Nasal cavity respiratory epithelium epithelial cell of viscerocranial mucosa (primary cell): ENCODE results near the gene VAMP2. TPM values are rescaled to one million over a fixed set of nuclear protein-coding genes. Genes with fewer than 3 reads are reported as not detected.

ENCODE experiments used
- total RNA-seq: library from RNA; depleted of rRNA; stranded (reverse); fragments of >200 nt; gene quantifications from 2 replicates; pipeline ENCODE4 v1.2.3, GENCODE V29; 2014

Gene VAMP2
- 3.8 and 4.4 TPM in 2 replicates for total RNA-seq

GRCh38 chr17:8162233-8162996 is at the start of gene VAMP2:
TSS of gene VAMP2 (minus strand) at chr17:8162948. CDS start at chr17:8162879, 69 bp downstream.

GRCh38 chr17:8209907-8210760 is 47.4 kb upstream of the VAMP2 start, which contains the start of gene AURKB:
TSS of gene AURKB (minus strand) at chr17:8210575. CDS start at chr17:8210224, 351 bp downstream.

GRCh38 chr17:8189711-8190477 is 27.1 kb upstream of the VAMP2 start, which contains the start of gene BORCS6:
TSS of gene BORCS6 (minus strand) at chr17:8190180. CDS start at chr17:8190140, 40 bp downstream.

GRCh38 chr17:8176197-8176940 is 13.6 kb upstream of the VAMP2 start, which contains the start of gene TMEM107:
TSS of gene TMEM107 (minus strand) at chr17:8176380. CDS start at chr17:8176286, 94 bp downstream.

GRCh38 chr17:8152112-8152775 is 10.5 kb downstream of the VAMP2 start, which contains the start of gene PER1:
TSS of gene PER1 (minus strand) at chr17:8152404. CDS start at chr17:8150706, 1,698 bp downstream.

GRCh38 chr17:8123695-8124349 is 38.9 kb downstream of the VAMP2 start, which contains the start of gene HES7:
TSS of gene HES7 (minus strand) at chr17:8124106. CDS start at chr17:8124084, 22 bp downstream.

GRCh38 chr17:8117980-8118768 is 44.6 kb downstream of the VAMP2 start, which contains the start of gene ALOXE3:
TSS of gene ALOXE3 (minus strand) at chr17:8118514. CDS start at chr17:8117990, 524 bp downstream.

Other genes with a start within 250 kb of the VAMP2 start
- gene RNF227, start 246.7 kb downstream of the VAMP2 start, total RNA-seq = 12.6 and 15.2 TPM in 2 replicates
- under 0.01 and 0.21 TPM in 2 replicates for gene KCNAB3, start 233.1 kb downstream of the VAMP2 start, total RNA-seq
- gene TRAPPC1, start 231.0 kb downstream of the VAMP2 start, total RNA-seq = 26.7 and 47.7 TPM in 2 replicates
- gene CNTROB, start 230.7 kb downstream of the VAMP2 start, total RNA-seq = 12.0 and 18.7 TPM in 2 replicates
- gene GUCY2D, start 160.3 kb downstream of the VAMP2 start, total RNA-seq = 0.28 TPM in 1 of 2 replicates, not detected in the other
- 20.8 and 72.9 TPM in 2 replicates for gene ALOX15B, start 123.9 kb downstream of the VAMP2 start, total RNA-seq
- gene ALOX12B, start 75.2 kb downstream of the VAMP2 start, total RNA-seq = 0.57 and 1.7 TPM in 2 replicates
- 2.3 and 3.1 TPM in 2 replicates for gene ALOXE3, start 44.4 kb downstream of the VAMP2 start, total RNA-seq
- 0.28 and 1.0 TPM in 2 replicates for gene HES7, start 38.8 kb downstream of the VAMP2 start, total RNA-seq
- 28.0 and 74.1 TPM in 2 replicates for gene PER1, start 10.5 kb downstream of the VAMP2 start, total RNA-seq
- 17.7 and 18.1 TPM in 2 replicates for gene TMEM107, start 13.4 kb upstream of the VAMP2 start, total RNA-seq
- 4.1 and 5.3 TPM in 2 replicates for gene BORCS6, start 27.2 kb upstream of the VAMP2 start, total RNA-seq
- gene AURKB, start 47.6 kb upstream of the VAMP2 start, total RNA-seq = under 0.01 and 0.21 TPM in 2 replicates
- gene CTC1, start 85.1 kb upstream of the VAMP2 start, total RNA-seq = 4.8 and 9.1 TPM in 2 replicates
- 11.3 and 13.7 TPM in 2 replicates for gene PFAS, start 86.3 kb upstream of the VAMP2 start, total RNA-seq
- gene RANGRF, start 125.7 kb upstream of the VAMP2 start, total RNA-seq = 9.3 and 17.1 TPM in 2 replicates
- gene SLC25A35, start 132.5 kb upstream of the VAMP2 start, total RNA-seq = 0.34 and 0.57 TPM in 2 replicates
- not detected in 2 replicates for gene ARHGEF15, start 147.3 kb upstream of the VAMP2 start, total RNA-seq
- not detected in 2 replicates for gene ODF4, start 176.9 kb upstream of the VAMP2 start, total RNA-seq
- gene RPL26, start 220.2 kb upstream of the VAMP2 start, total RNA-seq = 4,034 and 6,639 TPM in 2 replicates
- 0.14 and 1.4 TPM in 2 replicates for gene RNF222, start 234.9 kb upstream of the VAMP2 start, total RNA-seq